ENCODE results near the gene HTT.

DNA sequence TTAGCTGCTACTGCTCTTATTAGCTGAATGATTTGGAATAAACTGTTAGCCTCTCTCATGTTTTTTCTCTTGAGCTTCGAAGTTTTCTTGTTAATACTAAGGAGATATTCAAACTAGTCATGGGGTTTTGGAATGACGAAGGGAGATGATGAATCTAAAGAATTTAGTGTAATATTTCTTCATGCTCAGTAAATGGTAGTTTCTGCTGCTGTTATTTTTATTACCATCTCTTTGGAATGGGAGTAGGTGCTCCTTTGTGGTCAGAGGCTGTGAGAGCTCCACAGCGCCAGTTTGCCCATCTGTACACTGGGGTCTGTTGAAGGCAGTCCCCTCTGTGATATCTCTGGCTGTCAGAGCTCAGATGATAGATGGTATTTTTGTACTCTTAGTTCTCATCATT is 33.7 kb downstream of the HTT start:
- TF ChIP-seq, protein P1, sequence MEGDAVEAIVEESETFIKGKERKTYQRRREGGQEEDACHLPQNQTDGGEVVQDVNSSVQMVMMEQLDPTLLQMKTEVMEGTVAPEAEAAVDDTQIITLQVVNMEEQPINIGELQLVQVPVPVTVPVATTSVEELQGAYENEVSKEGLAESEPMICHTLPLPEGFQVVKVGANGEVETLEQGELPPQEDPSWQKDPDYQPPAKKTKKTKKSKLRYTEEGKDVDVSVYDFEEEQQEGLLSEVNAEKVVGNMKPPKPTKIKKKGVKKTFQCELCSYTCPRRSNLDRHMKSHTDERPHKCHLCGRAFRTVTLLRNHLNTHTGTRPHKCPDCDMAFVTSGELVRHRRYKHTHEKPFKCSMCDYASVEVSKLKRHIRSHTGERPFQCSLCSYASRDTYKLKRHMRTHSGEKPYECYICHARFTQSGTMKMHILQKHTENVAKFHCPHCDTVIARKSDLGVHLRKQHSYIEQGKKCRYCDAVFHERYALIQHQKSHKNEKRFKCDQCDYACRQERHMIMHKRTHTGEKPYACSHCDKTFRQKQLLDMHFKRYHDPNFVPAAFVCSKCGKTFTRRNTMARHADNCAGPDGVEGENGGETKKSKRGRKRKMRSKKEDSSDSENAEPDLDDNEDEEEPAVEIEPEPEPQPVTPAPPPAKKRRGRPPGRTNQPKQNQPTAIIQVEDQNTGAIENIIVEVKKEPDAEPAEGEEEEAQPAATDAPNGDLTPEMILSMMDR (IDR thresholded peaks at IDR 0.05): no peak
- TF ChIP-seq POLR2A (IDR thresholded peaks at IDR 0.05): no peak

Data from lower leg skin (tissue), 3 donors.